ENCODE measurements around the gene DLGAP5. TPM values are rescaled to one million over a fixed set of nuclear protein-coding genes. Genes with fewer than 3 reads are reported as not detected.

The DLGAP5 gene
- total and polyA plus RNA-seq, 2 donors from 2014 or later, result 0.60 TPM; not detected in 1

DNA sequence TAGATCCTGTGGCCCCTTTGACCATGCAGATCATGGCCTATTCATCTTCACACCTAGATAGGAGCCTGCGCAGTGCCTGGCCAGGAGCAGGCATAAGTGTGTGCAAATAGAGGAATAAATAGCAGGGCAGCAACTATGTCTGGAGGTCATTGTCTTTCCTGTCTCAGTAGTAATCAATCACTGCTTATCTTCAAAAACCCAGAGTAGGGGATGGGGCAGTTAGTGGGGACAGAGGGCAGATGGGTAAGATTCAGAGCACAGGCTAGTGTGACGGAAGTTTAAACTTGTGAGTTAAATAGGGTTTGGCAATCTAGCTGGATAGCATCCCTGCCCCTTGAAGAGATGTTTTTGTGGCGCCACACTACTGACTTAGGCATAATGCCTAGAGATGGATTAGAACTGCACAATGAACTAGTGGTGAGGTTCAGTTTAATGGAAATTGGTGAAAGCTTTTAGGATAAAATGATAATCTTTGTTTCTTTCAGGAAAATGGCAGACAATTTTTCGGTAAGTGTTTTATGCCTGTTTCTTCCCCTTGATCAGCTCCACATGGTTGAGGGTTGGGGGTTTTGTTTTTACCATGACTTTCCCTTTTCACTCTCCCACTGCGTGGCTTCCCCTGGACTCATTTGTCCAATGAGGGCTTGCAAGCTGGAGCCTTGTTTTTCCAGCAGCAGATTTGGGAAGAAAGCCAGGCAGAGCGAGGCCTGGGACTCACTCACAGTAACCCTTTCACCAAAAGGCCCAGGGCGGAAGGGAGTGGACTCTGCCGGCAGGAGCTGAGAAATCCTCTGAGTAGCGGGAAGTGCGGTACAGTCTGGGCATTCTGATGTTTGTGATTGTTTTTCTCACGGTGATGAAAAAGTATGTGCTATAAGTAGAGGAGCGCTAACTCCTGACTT lies 54.2 kb downstream of the DLGAP5 start:
- TF ChIP-seq, protein P1, sequence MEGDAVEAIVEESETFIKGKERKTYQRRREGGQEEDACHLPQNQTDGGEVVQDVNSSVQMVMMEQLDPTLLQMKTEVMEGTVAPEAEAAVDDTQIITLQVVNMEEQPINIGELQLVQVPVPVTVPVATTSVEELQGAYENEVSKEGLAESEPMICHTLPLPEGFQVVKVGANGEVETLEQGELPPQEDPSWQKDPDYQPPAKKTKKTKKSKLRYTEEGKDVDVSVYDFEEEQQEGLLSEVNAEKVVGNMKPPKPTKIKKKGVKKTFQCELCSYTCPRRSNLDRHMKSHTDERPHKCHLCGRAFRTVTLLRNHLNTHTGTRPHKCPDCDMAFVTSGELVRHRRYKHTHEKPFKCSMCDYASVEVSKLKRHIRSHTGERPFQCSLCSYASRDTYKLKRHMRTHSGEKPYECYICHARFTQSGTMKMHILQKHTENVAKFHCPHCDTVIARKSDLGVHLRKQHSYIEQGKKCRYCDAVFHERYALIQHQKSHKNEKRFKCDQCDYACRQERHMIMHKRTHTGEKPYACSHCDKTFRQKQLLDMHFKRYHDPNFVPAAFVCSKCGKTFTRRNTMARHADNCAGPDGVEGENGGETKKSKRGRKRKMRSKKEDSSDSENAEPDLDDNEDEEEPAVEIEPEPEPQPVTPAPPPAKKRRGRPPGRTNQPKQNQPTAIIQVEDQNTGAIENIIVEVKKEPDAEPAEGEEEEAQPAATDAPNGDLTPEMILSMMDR (IDR thresholded peaks at IDR 0.05; ENCODE audit: borderline replicate concordance, extremely low read depth, insufficient read depth), result no peak
- H3K9ac ChIP-seq (ENCODE audit: low read length in 3 of 3), result peak overlapping the region in 1 of 3 donors; percentile 37
- no peak for FAIRE-seq
- peak overlapping the region; percentile 1 to 45 for H3K27ac ChIP-seq (ENCODE audit: low read depth in 2 of 2, low read length in 2 of 2)
- H3K4me3 ChIP-seq (ENCODE audit: low read length in 3 of 3), result peak overlapping the region in 1 of 3 donors; percentile 3
- no peaks in the 10 kb centered on the region for H3K9me3 ChIP-seq (ENCODE audit: control insufficient read depth in 2 of 3, insufficient read depth in 1 of 3, low read length in 3 of 3)
- H3K27me3 ChIP-seq (ENCODE audit: control insufficient read depth, insufficient read depth, low read length), result no peaks in the 10 kb centered on the region
- intact Hi-C loops (cut with DNase I), result no loop called here
- peaks cover 0 to 4% (median 3%) of the 10 kb centered on the region in 3 donors for H3K4me1 ChIP-seq (ENCODE audit: control insufficient read depth in 2 of 3, insufficient read depth in 2 of 3, low read depth in 1 of 3, low read length in 3 of 3)
- peaks cover 0 to 7% (median 6%) of the 10 kb centered on the region in 3 donors for H3K36me3 ChIP-seq (ENCODE audit: control insufficient read depth in 2 of 3, insufficient read depth in 3 of 3, low read length in 3 of 3)
- DNase-seq, result peak in 3 of 5 donors; percentile 53 to 90 (median 89)

DNA sequence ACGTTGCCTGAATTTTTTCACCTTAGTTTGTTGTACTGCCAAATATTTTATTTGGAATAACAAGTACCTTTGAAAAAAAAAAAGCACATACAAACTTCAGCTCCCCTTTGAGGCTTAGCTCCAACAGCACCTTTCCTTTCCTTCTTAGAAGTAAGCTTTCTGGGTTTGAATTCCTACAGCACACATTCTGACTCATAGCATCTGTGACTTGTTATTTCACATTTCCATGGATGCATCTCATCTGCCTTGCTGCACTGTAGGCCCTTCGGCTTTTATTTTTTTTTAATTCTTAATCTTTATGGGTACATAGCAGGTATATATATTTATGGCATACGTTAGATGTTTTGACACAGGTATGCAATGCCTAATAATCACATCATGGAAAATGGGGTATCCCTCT lies 55.1 kb downstream of the DLGAP5 start:
- no peaks in the 10 kb centered on the region for H3K27me3 ChIP-seq (ENCODE audit: control insufficient read depth, insufficient read depth, low read length)
- DNase-seq (no peak), FAIRE-seq (no peak)
- peaks cover 0 to 8% (median 4%) of the 10 kb centered on the region in 3 donors for H3K4me1 ChIP-seq (ENCODE audit: control insufficient read depth in 2 of 3, insufficient read depth in 2 of 3, low read depth in 1 of 3, low read length in 3 of 3)
- H3K4me3 ChIP-seq (ENCODE audit: low read length in 3 of 3), result no peak overlapping the region
- no peak overlapping the region for H3K9ac ChIP-seq (ENCODE audit: low read length in 3 of 3)
- H3K9me3 ChIP-seq (ENCODE audit: control insufficient read depth in 2 of 3, insufficient read depth in 1 of 3, low read length in 3 of 3), result no peaks in the 10 kb centered on the region
- no peak overlapping the region for H3K27ac ChIP-seq (ENCODE audit: low read depth in 2 of 2, low read length in 2 of 2)
- intact Hi-C loops (cut with DNase I), result no loop called here
- TF ChIP-seq, protein P1 (IDR thresholded peaks at IDR 0.05; ENCODE audit: borderline replicate concordance, extremely low read depth, insufficient read depth), result no peak
- H3K36me3 ChIP-seq (ENCODE audit: control insufficient read depth in 2 of 3, insufficient read depth in 3 of 3, low read length in 3 of 3), result peaks cover 0 to 7% (median 6%) of the 10 kb centered on the region in 3 donors

DNA sequence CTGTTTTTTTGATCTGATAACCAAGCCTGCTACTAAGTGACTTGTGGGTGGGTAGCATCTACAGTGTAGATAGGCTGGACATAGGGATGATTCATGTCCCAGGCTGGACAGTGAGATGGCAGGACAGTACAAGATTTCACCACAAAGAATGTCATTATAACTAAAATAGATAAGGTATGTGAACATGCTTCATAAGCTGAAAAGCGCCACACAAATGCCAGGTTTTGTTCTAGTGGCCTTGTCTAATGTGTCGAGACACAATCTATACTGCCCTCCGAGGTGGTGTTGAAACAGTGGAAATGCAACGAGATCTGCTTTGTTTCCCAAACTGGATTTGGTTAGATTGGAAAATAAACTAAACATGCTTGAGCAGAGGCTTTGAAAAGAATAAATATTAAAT lies 58.0 kb downstream of the DLGAP5 start:
- DNase-seq, result peak in 2 of 5 donors; percentile 21 to 34
- Histone ChIP-seq H3K36me3 (ENCODE audit: control insufficient read depth in 2 of 3, insufficient read depth in 3 of 3, low read length in 3 of 3) (no peaks in the 10 kb centered on the region), H3K27me3 (ENCODE audit: control insufficient read depth, insufficient read depth, low read length) (no peaks in the 10 kb centered on the region), H3K9ac (ENCODE audit: low read length in 3 of 3) (no peak overlapping the region), H3K4me3 (ENCODE audit: low read length in 3 of 3) (no peak overlapping the region), H3K4me1 (ENCODE audit: control insufficient read depth in 2 of 3, insufficient read depth in 2 of 3, low read depth in 1 of 3, low read length in 3 of 3) (peaks cover 0 to 9% (median 8%) of the 10 kb centered on the region in 3 donors), H3K27ac (ENCODE audit: low read depth in 2 of 2, low read length in 2 of 2) (no peak overlapping the region), H3K9me3 (ENCODE audit: control insufficient read depth in 2 of 3, insufficient read depth in 1 of 3, low read length in 3 of 3) (no peaks in the 10 kb centered on the region)
- FAIRE-seq, result no peak
- TF ChIP-seq, protein P1 (IDR thresholded peaks at IDR 0.05; ENCODE audit: borderline replicate concordance, extremely low read depth, insufficient read depth), result peak; percentile 21
- intact Hi-C loops (cut with DNase I), result no loop called here

Data from kidney (tissue), 14 donors.